Measurements from ENCODE around the gene NECTIN2. TPM values are rescaled to one million over a fixed set of nuclear protein-coding genes. Genes with fewer than 3 reads are reported as not detected.

The NECTIN2 gene
- total RNA-seq, 1 experiment from 2014 or later: 176 TPM

DNA sequence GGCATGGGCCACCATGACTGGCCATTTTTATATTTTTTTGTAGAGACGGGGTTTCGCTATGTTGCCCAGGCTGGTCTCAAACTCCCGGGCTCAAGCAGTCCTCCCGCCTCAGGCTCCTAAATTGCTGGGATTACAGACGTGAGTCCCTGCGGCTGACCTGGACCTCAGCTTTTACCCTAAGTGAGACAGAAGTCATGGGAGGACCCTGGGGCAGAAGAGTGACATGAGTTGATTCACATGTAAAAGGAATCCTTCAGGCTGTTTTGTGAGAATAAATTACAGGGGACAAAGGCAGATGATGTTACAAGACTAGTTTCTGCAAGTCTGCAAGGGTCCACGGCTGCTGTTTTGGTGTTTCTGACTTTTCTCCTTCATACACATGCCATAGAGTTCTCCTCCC is 39.8 kb upstream of the NECTIN2 start:
- H3K27me3 Mint-ChIP-seq (ENCODE audit: low read depth): peaks cover 51% of the 10 kb centered on the region
- Histone ChIP-seq H3K79me1 (ENCODE audit: insufficient read depth, low read depth, low read length, poor library complexity, severe bottlenecking) (no peaks in the 10 kb centered on the region), H3K27me3 (ENCODE audit: insufficient read depth, low read length) (peaks cover 11% of the 10 kb centered on the region), H3T11ph (ENCODE audit: low read length) (no peak overlapping the region), H3K4ac (ENCODE audit: low read depth, low read length) (no peak overlapping the region), H3K14ac (ENCODE audit: insufficient read depth, low read length) (no peak overlapping the region), H2AK5ac (ENCODE audit: insufficient read length, low read length) (no peak overlapping the region), H3K9me3 (ENCODE audit: control insufficient read depth, low read depth, low read length) (no peaks in the 10 kb centered on the region), H4K20me1 (ENCODE audit: control insufficient read depth, insufficient read depth, insufficient read length) (no peaks in the 10 kb centered on the region), H4K8ac (replicated peaks; ENCODE audit: insufficient read length, low read depth, low read length) (no peak overlapping the region), H3K56ac (ENCODE audit: insufficient read length, low read depth, low read length) (no peak overlapping the region), H2BK5ac (ENCODE audit: insufficient read length, low read length) (no peak overlapping the region), H3K4me2 (ENCODE audit: insufficient read depth, insufficient read length, low read length) (no peak overlapping the region), H3K79me2 (ENCODE audit: insufficient read depth, low read length) (no peaks in the 10 kb centered on the region), H2BK15ac (ENCODE audit: low read depth, low read length) (no peak overlapping the region), H2AFZ (ENCODE audit: low read length) (no peak overlapping the region), H3K9ac (ENCODE audit: extremely low read depth, insufficient read length, low read length) (no peak overlapping the region), H4K91ac (ENCODE audit: insufficient read length, low read depth, low read length) (no peak overlapping the region), H3K4me1 (ENCODE audit: insufficient read depth, low read length) (peaks cover 2% of the 10 kb centered on the region; the same call in 1 of the 2 replicates), H3K18ac (ENCODE audit: insufficient read length, low read depth, low read length) (no peak overlapping the region), H3K27ac (ENCODE audit: insufficient read length, low read depth, low read length) (no peak overlapping the region), H2BK12ac (ENCODE audit: insufficient read length, low read depth, low read length) (no peak overlapping the region), H4K5ac (ENCODE audit: insufficient read length, low read depth, low read length) (no peak overlapping the region), H3K23me2 (ENCODE audit: insufficient read length, low read depth, low read length, poor library complexity, severe bottlenecking) (peaks cover 11% of the 10 kb centered on the region), H2BK120ac (ENCODE audit: low read depth, low read length, poor library complexity, severe bottlenecking) (no peak overlapping the region), H2BK20ac (ENCODE audit: low read depth, low read length, poor library complexity, severe bottlenecking) (no peak overlapping the region), H3K23ac (ENCODE audit: insufficient read length, low read depth, low read length) (no peak overlapping the region)
- TF ChIP-seq, protein P1, sequence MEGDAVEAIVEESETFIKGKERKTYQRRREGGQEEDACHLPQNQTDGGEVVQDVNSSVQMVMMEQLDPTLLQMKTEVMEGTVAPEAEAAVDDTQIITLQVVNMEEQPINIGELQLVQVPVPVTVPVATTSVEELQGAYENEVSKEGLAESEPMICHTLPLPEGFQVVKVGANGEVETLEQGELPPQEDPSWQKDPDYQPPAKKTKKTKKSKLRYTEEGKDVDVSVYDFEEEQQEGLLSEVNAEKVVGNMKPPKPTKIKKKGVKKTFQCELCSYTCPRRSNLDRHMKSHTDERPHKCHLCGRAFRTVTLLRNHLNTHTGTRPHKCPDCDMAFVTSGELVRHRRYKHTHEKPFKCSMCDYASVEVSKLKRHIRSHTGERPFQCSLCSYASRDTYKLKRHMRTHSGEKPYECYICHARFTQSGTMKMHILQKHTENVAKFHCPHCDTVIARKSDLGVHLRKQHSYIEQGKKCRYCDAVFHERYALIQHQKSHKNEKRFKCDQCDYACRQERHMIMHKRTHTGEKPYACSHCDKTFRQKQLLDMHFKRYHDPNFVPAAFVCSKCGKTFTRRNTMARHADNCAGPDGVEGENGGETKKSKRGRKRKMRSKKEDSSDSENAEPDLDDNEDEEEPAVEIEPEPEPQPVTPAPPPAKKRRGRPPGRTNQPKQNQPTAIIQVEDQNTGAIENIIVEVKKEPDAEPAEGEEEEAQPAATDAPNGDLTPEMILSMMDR (conservative IDR thresholded peaks at IDR 0.05): no peak
- H3K4me3 Mint-ChIP-seq: no peak overlapping the region
- H3K36me3 Mint-ChIP-seq (ENCODE audit: insufficient read depth in 1 of 3, low read depth in 3 of 3): peaks cover 0 to 22% (median 18%) of the 10 kb centered on the region in 3 experiments; a peak in 5 of 7 replicates
- no CpG with 5 or more reads among the region's 7 CpGs for WGBS (ENCODE audit: extremely low coverage, insufficient read length, low lambda C conversion rate)
- peak overlapping the region in 1 of 3 experiments; percentile 51; a peak in 1 of 7 replicates for H3K27ac Mint-ChIP-seq
- peaks cover 38 to 43% of the 10 kb centered on the region in 2 experiments for H3K4me1 Mint-ChIP-seq
- no peaks in the 10 kb centered on the region for H3K9me3 Mint-ChIP-seq
- DNase-seq: no peak

Measured in H9 (cell line).